Liver (tissue), 9 donors: Measurements from ENCODE around the gene TMEM215. TPM values are rescaled to one million over a fixed set of nuclear protein-coding genes. Genes with fewer than 3 reads are reported as not detected.

ENCODE experiments used
- DNase-seq: peaks from one replicate; pipeline ENCODE4 v3.0.0-alpha.2; 2017; ENCODE audit warnings: low spot score
- H3K27ac ChIP-seq, 2 donors: one replicate each; pipeline ENCODE4 v1.7.0; 2013; ENCODE audit warnings: inconsistent platforms in 2 of 2, low read length in 2 of 2, control low read depth in 1 of 2, low read depth in 1 of 2, mild to moderate bottlenecking in 1 of 2
- H3K27me3 ChIP-seq, 4 donors: one replicate each; pipeline versions ENCODE4 v1.6.1 to v1.7.0; 2013; ENCODE audit warnings: low read length in 3 of 4, inconsistent platforms in 1 of 4, mild to moderate bottlenecking in 1 of 4, moderate library complexity in 1 of 4; ENCODE audit not compliant: control insufficient read depth in 4 of 4, insufficient read depth in 4 of 4
- H3K36me3 ChIP-seq, 4 donors: one replicate each; pipeline versions ENCODE4 v1.6.1 to v1.7.0; 2013; ENCODE audit warnings: low read length in 3 of 4, mild to moderate bottlenecking in 3 of 4, low read depth in 1 of 4, moderate library complexity in 1 of 4; ENCODE audit not compliant: control insufficient read depth in 4 of 4, insufficient read depth in 3 of 4
- H3K4me1 ChIP-seq, 4 donors: one replicate each; pipeline versions ENCODE4 v1.6.1 to v1.7.0; 2013; ENCODE audit warnings: low read length in 3 of 4, mild to moderate bottlenecking in 3 of 4, moderate library complexity in 1 of 4; ENCODE audit not compliant: control insufficient read depth in 4 of 4, insufficient read depth in 4 of 4
- H3K4me3 ChIP-seq, 3 donors: one replicate each; pipeline versions ENCODE4 v1.6.1 to v1.7.0; 2013; ENCODE audit warnings: low read length in 3 of 3, control low read depth in 1 of 3, low read depth in 1 of 3, mild to moderate bottlenecking in 1 of 3
- H3K9ac ChIP-seq, 2 donors: one replicate each; pipeline ENCODE4 v1.7.0; 2013; ENCODE audit warnings: low read length in 2 of 2, mild to moderate bottlenecking in 2 of 2, moderate library complexity in 2 of 2, control low read depth in 1 of 2, low read depth in 1 of 2
- H3K9me3 ChIP-seq, 4 donors: one replicate each; pipeline versions ENCODE4 v1.6.1 to v1.7.0; 2013; ENCODE audit warnings: low read length in 3 of 4; ENCODE audit not compliant: control insufficient read depth in 4 of 4
- EGR1 ChIP-seq, 2 donors: IDR thresholded peaks; 2 replicates each; pipeline ENCODE4 v1.6.1; 2016 to 2018; ENCODE audit warnings: antibody characterized with exemption in 2 of 2, low read depth in 2 of 2
- FOXA1 ChIP-seq: IDR thresholded peaks from 2 replicates; pipeline ENCODE4 v1.6.1; 2016; ENCODE audit warnings: antibody characterized with exemption
- FOXA2 ChIP-seq: IDR thresholded peaks from 2 replicates; pipeline ENCODE4 v1.6.1; 2016; ENCODE audit warnings: antibody characterized with exemption
- GABPA ChIP-seq, 2 donors: IDR thresholded peaks in 1 of 2; conservative IDR thresholded peaks in 1 of 2; 2 replicates each; pipeline ENCODE4 v1.6.1; 2016; ENCODE audit warnings: antibody characterized with exemption in 2 of 2, mild to moderate bottlenecking in 1 of 2, moderate library complexity in 1 of 2
- HNF4A ChIP-seq, 2 donors: conservative IDR thresholded peaks; 2 replicates each; pipeline ENCODE4 v1.6.1; 2016; ENCODE audit warnings: antibody characterized with exemption in 2 of 2, mild to moderate bottlenecking in 2 of 2
- JUND ChIP-seq, 2 donors: IDR thresholded peaks; 2 replicates each; pipeline ENCODE4 v1.6.1; 2016; ENCODE audit warnings: antibody characterized with exemption in 2 of 2
- NR2F2 ChIP-seq: IDR thresholded peaks from 2 replicates; pipeline ENCODE4 v1.6.1; 2016; ENCODE audit warnings: antibody characterized with exemption
- RAD21 ChIP-seq, 2 donors: IDR thresholded peaks; 2 replicates each; pipeline ENCODE4 v1.6.1; 2016; ENCODE audit warnings: antibody characterized with exemption in 2 of 2, mild to moderate bottlenecking in 2 of 2
- RXRA ChIP-seq, 2 donors: IDR thresholded peaks; 2 replicates each; pipeline ENCODE4 v1.6.1; 2017 to 2018; ENCODE audit warnings: antibody characterized with exemption in 2 of 2, mild to moderate bottlenecking in 1 of 2
- SP1 ChIP-seq: IDR thresholded peaks from 2 replicates; pipeline ENCODE4 v1.6.1; 2018; ENCODE audit warnings: antibody characterized with exemption, mild to moderate bottlenecking
- TAF1 ChIP-seq: conservative IDR thresholded peaks from 2 replicates; pipeline ENCODE4 v1.6.1; 2016; ENCODE audit warnings: antibody characterized with exemption, mild to moderate bottlenecking
- YY1 ChIP-seq: IDR thresholded peaks from 2 replicates; pipeline ENCODE4 v1.6.1; 2016; ENCODE audit warnings: antibody characterized with exemption, mild to moderate bottlenecking
- ZBTB33 ChIP-seq: IDR thresholded peaks from 2 replicates; pipeline ENCODE4 v1.6.1; 2016; ENCODE audit warnings: antibody characterized with exemption
- WGBS: extraction: QIAGEN DNeasy Blood & Tissue Kit; methylation state at CpG from one replicate; pipeline ENCODE4 v1.1.7; 2013; 5-methylcytosine and 5-hydroxymethylcytosine counted together
- polyA plus RNA-seq, 2 donors: library from polyadenylated mRNA; stranded (reverse) in 1 of 2; unstranded in 1 of 2; fragments of 200-250 nt in 1 of 2; fragments of >200 nt in 1 of 2; fragmentation: Nextera tagmentation in 1 of 2; extraction: Ambion mirVana in 1 of 2; gene quantifications; one replicate each; pipeline versions ENCODE4 v1.2.1 to v1.2.3, GENCODE V29; 2013 to 2015
- total RNA-seq, 2 donors: library from RNA; depleted of rRNA; stranded (reverse); fragments of >200 nt; gene quantifications; one replicate each; pipeline ENCODE4 v1.2.3, GENCODE V29; 2014
- TF ChIP-seq, protein P1 (sequence below): IDR thresholded peaks from 2 replicates; pipeline ENCODE4 v1.6.1; 2016; ENCODE audit warnings: antibody characterized with exemption
- TF ChIP-seq, protein P2 (sequence below): IDR thresholded peaks from 2 replicates; pipeline ENCODE4 v1.6.1; 2016; ENCODE audit warnings: antibody characterized with exemption
- TF ChIP-seq, protein P3 (sequence below): IDR thresholded peaks from 2 replicates; pipeline ENCODE4 v1.6.1; 2016; ENCODE audit warnings: antibody characterized with exemption, mild to moderate bottlenecking
- donor health status: healthy.
- donor health status: healthy.
- donor health status: healthy.
- donor health status: healthy.
- donor health status: healthy.

The TMEM215 gene
- total and polyA plus RNA-seq, 4 donors, result not detected

DNA sequence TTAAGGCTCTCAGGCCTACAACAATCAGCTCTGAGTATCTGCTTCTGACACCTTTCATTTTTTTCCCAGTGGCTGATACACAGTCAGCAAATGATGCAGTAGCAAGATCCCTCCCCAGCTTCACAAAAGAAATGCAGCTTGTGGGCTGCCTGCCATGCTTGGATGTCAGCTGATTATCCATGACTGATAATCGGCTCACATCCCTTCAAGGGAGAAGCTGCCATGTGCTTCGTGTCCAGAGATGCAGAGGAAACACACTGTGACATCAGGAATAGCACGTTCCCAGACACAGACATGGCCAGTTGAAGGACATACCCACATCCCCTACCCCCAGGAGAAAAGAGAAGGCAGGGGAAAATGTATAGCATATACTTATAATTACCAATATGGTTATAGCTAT, 27.9 kb downstream of the TMEM215 start:
- Histone ChIP-seq H3K9me3 (peaks cover 0 to 8% (median 0%) of the 10 kb centered on the region in 4 donors), H3K27me3 (no peaks in the 10 kb centered on the region), H3K27ac (no peak overlapping the region), H3K36me3 (no peaks in the 10 kb centered on the region), H3K4me3 (no peak overlapping the region), H3K9ac (no peak overlapping the region), H3K4me1 (no peaks in the 10 kb centered on the region)
- 52% methylated on average over 3 of the region's 3 CpGs for WGBS
- DNase-seq, result no peak
- TF ChIP-seq RXRA (IDR thresholded peaks at IDR 0.05) (no peak), HNF4A (conservative IDR thresholded peaks at IDR 0.05) (no peak), YY1 (no peak), ZBTB33 (no peak), JUND (IDR thresholded peaks at IDR 0.05) (no peak), GABPA (IDR thresholded peaks at IDR 0.05 in 1 of 2, conservative IDR thresholded peaks at IDR 0.05 in 1 of 2) (no peak)
- TF ChIP-seq, protein P1, sequence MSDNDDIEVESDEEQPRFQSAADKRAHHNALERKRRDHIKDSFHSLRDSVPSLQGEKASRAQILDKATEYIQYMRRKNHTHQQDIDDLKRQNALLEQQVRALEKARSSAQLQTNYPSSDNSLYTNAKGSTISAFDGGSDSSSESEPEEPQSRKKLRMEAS, result no peak

- H3K9me3 ChIP-seq, result no peaks in the 10 kb centered on the region
- no peak for DNase-seq
- H3K36me3 ChIP-seq, result no peaks in the 10 kb centered on the region
- 63% methylated on average over 4 of the region's 4 CpGs for WGBS
- no peak overlapping the region for H3K4me3 ChIP-seq
- H3K4me1 ChIP-seq, result no peaks in the 10 kb centered on the region
- no peak for TF ChIP-seq SP1
- no peak for TF ChIP-seq EGR1 (IDR thresholded peaks at IDR 0.05; ENCODE audit: low read depth in 2 of 2)
- no peak for TF ChIP-seq RXRA (IDR thresholded peaks at IDR 0.05)
- no peak for TF ChIP-seq TAF1
- TF ChIP-seq, protein P1, result no peak
- TF ChIP-seq, protein P2, sequence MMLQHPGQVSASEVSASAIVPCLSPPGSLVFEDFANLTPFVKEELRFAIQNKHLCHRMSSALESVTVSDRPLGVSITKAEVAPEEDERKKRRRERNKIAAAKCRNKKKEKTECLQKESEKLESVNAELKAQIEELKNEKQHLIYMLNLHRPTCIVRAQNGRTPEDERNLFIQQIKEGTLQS, result no peak
- no peak for TF ChIP-seq JUND (IDR thresholded peaks at IDR 0.05)
- TF ChIP-seq HNF4A (conservative IDR thresholded peaks at IDR 0.05), result no peak
- TF ChIP-seq RAD21 (IDR thresholded peaks at IDR 0.05), result no peak
- no peak for TF ChIP-seq GABPA (IDR thresholded peaks at IDR 0.05 in 1 of 2, conservative IDR thresholded peaks at IDR 0.05 in 1 of 2)
- TF ChIP-seq YY1, result no peak
- H3K27ac ChIP-seq, result no peak overlapping the region
- H3K9ac ChIP-seq, result no peak overlapping the region
- H3K27me3 ChIP-seq, result peaks cover 0 to 2% (median 0%) of the 10 kb centered on the region in 4 donors
Observed at GRCh38 chr9:32820322-32820721, 37.0 kb downstream of the TMEM215 start.

DNA sequence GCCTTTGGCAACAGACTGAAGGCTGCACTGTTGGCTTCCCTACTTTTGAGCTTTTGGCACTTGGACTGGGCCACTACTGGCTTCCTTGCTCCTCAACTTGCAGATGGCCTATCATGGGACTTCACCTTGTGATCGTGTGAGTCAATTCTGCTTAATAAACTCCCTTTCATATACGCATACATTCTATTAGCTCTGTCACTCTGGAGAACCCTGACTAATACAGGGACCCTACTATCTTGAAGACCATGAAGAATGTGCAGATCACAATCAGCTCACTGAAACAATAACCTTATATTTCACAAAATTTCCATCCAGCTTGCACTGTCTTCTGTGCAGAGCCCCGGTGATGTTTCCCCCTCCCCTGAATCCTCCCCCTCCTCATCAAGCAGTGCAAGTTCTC, 39.8 kb downstream of the TMEM215 start:
- 80% methylated on average over 3 of the region's 3 CpGs for WGBS
- no peak overlapping the region for H3K9ac ChIP-seq
- H3K4me3 ChIP-seq, result no peak overlapping the region
- DNase-seq, result no peak
- no peaks in the 10 kb centered on the region for H3K36me3 ChIP-seq
- H3K27ac ChIP-seq, result no peak overlapping the region
- no peaks in the 10 kb centered on the region for H3K4me1 ChIP-seq
- H3K9me3 ChIP-seq, result no peaks in the 10 kb centered on the region
- peaks cover 0 to 2% (median 1%) of the 10 kb centered on the region in 4 donors for H3K27me3 ChIP-seq
- TF ChIP-seq NR2F2 (no peak), GABPA (IDR thresholded peaks at IDR 0.05 in 1 of 2, conservative IDR thresholded peaks at IDR 0.05 in 1 of 2) (no peak), EGR1 (IDR thresholded peaks at IDR 0.05; ENCODE audit: low read depth in 2 of 2) (no peak), TAF1 (no peak), HNF4A (conservative IDR thresholded peaks at IDR 0.05) (no peak), FOXA1 (no peak), FOXA2 (no peak), SP1 (no peak)
- TF ChIP-seq, protein P3, sequence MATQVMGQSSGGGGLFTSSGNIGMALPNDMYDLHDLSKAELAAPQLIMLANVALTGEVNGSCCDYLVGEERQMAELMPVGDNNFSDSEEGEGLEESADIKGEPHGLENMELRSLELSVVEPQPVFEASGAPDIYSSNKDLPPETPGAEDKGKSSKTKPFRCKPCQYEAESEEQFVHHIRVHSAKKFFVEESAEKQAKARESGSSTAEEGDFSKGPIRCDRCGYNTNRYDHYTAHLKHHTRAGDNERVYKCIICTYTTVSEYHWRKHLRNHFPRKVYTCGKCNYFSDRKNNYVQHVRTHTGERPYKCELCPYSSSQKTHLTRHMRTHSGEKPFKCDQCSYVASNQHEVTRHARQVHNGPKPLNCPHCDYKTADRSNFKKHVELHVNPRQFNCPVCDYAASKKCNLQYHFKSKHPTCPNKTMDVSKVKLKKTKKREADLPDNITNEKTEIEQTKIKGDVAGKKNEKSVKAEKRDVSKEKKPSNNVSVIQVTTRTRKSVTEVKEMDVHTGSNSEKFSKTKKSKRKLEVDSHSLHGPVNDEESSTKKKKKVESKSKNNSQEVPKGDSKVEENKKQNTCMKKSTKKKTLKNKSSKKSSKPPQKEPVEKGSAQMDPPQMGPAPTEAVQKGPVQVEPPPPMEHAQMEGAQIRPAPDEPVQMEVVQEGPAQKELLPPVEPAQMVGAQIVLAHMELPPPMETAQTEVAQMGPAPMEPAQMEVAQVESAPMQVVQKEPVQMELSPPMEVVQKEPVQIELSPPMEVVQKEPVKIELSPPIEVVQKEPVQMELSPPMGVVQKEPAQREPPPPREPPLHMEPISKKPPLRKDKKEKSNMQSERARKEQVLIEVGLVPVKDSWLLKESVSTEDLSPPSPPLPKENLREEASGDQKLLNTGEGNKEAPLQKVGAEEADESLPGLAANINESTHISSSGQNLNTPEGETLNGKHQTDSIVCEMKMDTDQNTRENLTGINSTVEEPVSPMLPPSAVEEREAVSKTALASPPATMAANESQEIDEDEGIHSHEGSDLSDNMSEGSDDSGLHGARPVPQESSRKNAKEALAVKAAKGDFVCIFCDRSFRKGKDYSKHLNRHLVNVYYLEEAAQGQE, result no peak
- TF ChIP-seq, protein P2, result no peak
